Thoracic aorta (tissue), 2 donors: ENCODE data around the gene DCDC2. TPM values are rescaled to one million over a fixed set of nuclear protein-coding genes. Genes with fewer than 3 reads are reported as not detected.

Source experiments
- ATAC-seq: fragments of 150-250 bp; one replicate; pipeline ENCODE4 v1.8.0; 2017; ENCODE audit warnings: low read depth; ENCODE audit not compliant: insufficient number of reproducible peaks, low FRiP score
- DNase-seq: peaks from one replicate; pipeline ENCODE4 v3.0.0-alpha.2; 2020; ENCODE audit warnings: low spot score
- H3K27ac ChIP-seq, 2 donors: fragments of 200-600 bp; sonication (generic); 1 replicate in 1 of 2; 2 replicates in 1 of 2; pipeline ENCODE4 v1.5.1; 2016; ENCODE audit warnings: mild to moderate bottlenecking in 2 of 2, moderate library complexity in 2 of 2
- H3K27me3 ChIP-seq: fragments of 200-600 bp; sonication (generic); replicated peaks from 2 replicates; pipeline ENCODE4 v1.6.0; 2016; ENCODE audit warnings: mild to moderate bottlenecking; ENCODE audit not compliant: insufficient read depth
- H3K36me3 ChIP-seq: fragments of 200-600 bp; sonication (generic); one replicate; pipeline ENCODE4 v1.5.1; 2016
- H3K4me1 ChIP-seq, 2 donors: fragments of 200-600 bp; sonication (generic); 1 replicate in 1 of 2; 2 replicates in 1 of 2; pipeline versions ENCODE4 v1.5.1 to v1.6.0; 2016; ENCODE audit warnings: low read depth in 2 of 2, mild to moderate bottlenecking in 1 of 2; ENCODE audit not compliant: control insufficient read depth in 1 of 2
- H3K4me3 ChIP-seq: fragments of 200-600 bp; sonication (generic); 2 replicates; pipeline ENCODE4 v1.5.1; 2016; ENCODE audit warnings: mild to moderate bottlenecking
- H3K9me3 ChIP-seq: fragments of 200-600 bp; sonication (generic); 2 replicates; pipeline ENCODE4 v1.5.1; 2016
- total RNA-seq, 2 donors: library from RNA; depleted of rRNA; stranded (reverse); fragments of >200 nt; gene quantifications; one replicate each; pipeline versions ENCODE4 v1.1.0 to v1.2.3, GENCODE V29; 2016
- TF ChIP-seq, protein P1 (sequence below): fragments of 200-600 bp; sonication (generic); IDR thresholded peaks from one replicate; pipeline ENCODE4 v1.5.1; 2019; ENCODE audit warnings: antibody characterized with exemption

DCDC2 gene
- total RNA-seq, 2 donors from 2014 or later: not detected

GRCh38 chr6:24193364-24193763 lies 164.5 kb downstream of the DCDC2 start:
- no peak for ATAC-seq
- Histone ChIP-seq H3K27ac (no peak overlapping the region), H3K27me3 (no peaks in the 10 kb centered on the region), H3K36me3 (no peaks in the 10 kb centered on the region), H3K4me1 (no peaks in the 10 kb centered on the region), H3K4me3 (no peak overlapping the region), H3K9me3 (no peaks in the 10 kb centered on the region)
- TF ChIP-seq, protein P1, sequence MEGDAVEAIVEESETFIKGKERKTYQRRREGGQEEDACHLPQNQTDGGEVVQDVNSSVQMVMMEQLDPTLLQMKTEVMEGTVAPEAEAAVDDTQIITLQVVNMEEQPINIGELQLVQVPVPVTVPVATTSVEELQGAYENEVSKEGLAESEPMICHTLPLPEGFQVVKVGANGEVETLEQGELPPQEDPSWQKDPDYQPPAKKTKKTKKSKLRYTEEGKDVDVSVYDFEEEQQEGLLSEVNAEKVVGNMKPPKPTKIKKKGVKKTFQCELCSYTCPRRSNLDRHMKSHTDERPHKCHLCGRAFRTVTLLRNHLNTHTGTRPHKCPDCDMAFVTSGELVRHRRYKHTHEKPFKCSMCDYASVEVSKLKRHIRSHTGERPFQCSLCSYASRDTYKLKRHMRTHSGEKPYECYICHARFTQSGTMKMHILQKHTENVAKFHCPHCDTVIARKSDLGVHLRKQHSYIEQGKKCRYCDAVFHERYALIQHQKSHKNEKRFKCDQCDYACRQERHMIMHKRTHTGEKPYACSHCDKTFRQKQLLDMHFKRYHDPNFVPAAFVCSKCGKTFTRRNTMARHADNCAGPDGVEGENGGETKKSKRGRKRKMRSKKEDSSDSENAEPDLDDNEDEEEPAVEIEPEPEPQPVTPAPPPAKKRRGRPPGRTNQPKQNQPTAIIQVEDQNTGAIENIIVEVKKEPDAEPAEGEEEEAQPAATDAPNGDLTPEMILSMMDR: no peak
- no peak for DNase-seq

GRCh38 chr6:24191346-24191745 lies 166.5 kb downstream of the DCDC2 start:
- no peaks in the 10 kb centered on the region for H3K4me1 ChIP-seq
- no peak overlapping the region for H3K27ac ChIP-seq
- ATAC-seq (no peak), DNase-seq (no peak)
- TF ChIP-seq, protein P1: no peak
- no peak overlapping the region for H3K4me3 ChIP-seq
- no peaks in the 10 kb centered on the region for H3K27me3 ChIP-seq
- H3K9me3 ChIP-seq: no peaks in the 10 kb centered on the region
- no peaks in the 10 kb centered on the region for H3K36me3 ChIP-seq

DNA sequence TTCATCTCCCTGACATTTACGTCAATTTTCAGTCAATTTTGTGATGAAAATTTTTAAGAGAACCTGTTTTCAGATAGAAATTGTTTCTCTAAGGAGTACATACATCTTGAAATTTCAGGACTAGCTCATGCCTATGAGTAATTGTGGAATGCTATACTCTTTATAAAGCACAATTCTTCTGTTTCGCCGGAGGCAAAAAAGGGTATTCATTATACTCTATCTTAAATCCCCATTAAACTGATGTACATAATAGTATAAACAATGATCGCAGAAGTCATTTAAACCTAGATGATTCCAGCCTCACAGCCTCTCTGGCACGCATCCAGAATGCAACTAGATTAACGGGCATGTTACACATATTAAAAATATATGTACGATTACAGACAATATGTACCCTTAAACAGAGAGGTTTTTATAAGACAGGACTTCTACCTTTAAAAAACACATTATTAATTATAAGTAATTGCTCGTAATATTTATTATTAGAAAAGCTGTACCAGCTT lies 169.2 kb downstream of the DCDC2 start:
- H3K36me3 ChIP-seq: no peaks in the 10 kb centered on the region

GRCh38 chr6:24187965-24188577 lies 169.8 kb downstream of the DCDC2 start:
- TF ChIP-seq, protein P1: no peak
- ATAC-seq: no peak

More for the DNA sequence above, 169.2 kb downstream of the DCDC2 start:
- no peak overlapping the region for H3K27ac ChIP-seq
- no peaks in the 10 kb centered on the region for H3K9me3 ChIP-seq
- DNase-seq: no peak
- ATAC-seq: no peak
- TF ChIP-seq, protein P1: no peak
- H3K4me3 ChIP-seq: no peak overlapping the region
- H3K4me1 ChIP-seq: no peaks in the 10 kb centered on the region
- no peaks in the 10 kb centered on the region for H3K27me3 ChIP-seq

GRCh38 chr6:24186349-24186748 lies 171.5 kb downstream of the DCDC2 start:
- H3K36me3 ChIP-seq: no peaks in the 10 kb centered on the region
- H3K4me3 ChIP-seq: no peak overlapping the region
- TF ChIP-seq, protein P1: no peak
- no peaks in the 10 kb centered on the region for H3K9me3 ChIP-seq
- no peak overlapping the region for H3K27ac ChIP-seq
- DNase-seq: no peak
- H3K27me3 ChIP-seq: no peaks in the 10 kb centered on the region
- ATAC-seq: no peak
- no peaks in the 10 kb centered on the region for H3K4me1 ChIP-seq

More at GRCh38 chr6:24187965-24188577, 169.8 kb downstream of the DCDC2 start:
- no peak for DNase-seq
- Histone ChIP-seq H3K4me1 (no peaks in the 10 kb centered on the region), H3K36me3 (no peaks in the 10 kb centered on the region), H3K9me3 (no peaks in the 10 kb centered on the region), H3K27ac (no peak overlapping the region), H3K27me3 (no peaks in the 10 kb centered on the region), H3K4me3 (no peak overlapping the region)
